GM19397 (cell line): ENCODE data around the gene DNALI1.

Experiments used
- ATAC-seq: cut with Tn5 transposase; IDR thresholded peaks from one replicate; pipeline ENCODE4 v1.9.1; 2021; ENCODE audit warnings: mild to moderate bottlenecking, moderate library complexity; ENCODE audit not compliant: unreplicated experiment

Gene DNALI1

DNA sequence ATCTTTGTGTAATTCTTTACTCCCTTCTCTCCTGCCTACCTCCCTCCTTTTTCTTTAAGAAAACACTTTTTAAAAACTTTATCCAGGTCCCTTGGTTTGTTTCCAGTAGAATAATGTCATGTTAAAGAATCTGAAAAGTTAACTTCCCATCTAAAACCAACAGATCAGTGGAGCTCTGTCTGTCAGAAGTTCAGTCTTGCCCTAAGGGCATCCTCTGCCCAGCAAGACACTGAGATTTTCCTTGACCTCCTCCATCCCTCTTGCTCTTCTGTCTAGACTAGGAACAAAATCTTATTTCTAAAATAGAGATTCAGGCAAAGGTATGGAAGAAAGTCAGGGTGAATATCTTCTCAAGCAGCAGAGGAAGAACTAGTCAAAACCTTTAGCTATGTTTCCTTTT, 44.7 kb downstream of the DNALI1 start:
- no peak for ATAC-seq

DNA sequence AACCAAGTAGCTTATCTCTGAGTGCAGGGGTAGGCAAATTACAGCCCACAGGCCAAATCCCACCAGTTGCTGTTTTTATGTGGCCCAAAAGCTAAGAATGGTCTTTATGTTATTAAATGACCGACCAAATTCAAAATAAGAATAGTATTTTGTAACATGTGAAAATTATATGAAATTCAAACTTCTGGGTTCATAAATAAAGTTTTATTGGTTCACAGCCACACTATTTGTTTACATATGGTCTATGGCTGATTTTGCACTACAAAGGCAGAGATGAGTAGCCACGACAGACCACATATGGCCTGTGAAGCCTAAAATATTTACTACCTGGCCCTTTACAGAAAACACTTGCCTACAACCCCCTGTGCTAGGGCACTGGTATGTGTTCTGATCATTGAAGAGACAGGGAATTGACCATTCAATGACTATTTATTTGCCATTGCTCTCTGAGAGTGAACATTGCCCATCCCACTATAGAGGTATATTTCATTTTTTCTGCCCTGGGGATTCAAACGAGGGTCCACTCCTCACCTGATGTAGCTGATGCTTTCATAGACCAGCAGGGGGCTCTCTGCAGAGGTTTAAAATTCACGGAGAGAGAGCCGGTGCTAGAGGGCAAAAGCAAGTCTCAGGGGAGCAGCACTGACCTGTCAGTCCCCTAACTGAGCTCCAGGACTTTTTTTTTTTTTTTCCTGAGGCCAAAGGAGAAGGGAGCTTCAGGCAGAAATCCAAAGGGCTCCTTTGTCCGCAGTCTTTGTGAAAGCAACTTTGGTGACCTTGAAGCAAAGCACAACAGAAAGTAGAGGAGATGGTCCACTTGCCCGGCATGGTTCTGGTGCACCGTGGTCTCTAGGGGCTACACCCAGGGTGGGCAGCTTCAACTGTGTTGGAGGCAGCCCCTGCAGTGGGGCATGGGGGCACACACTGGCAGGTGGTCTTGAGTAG, 46.3 kb downstream of the DNALI1 start:
- no peak for ATAC-seq

DNA sequence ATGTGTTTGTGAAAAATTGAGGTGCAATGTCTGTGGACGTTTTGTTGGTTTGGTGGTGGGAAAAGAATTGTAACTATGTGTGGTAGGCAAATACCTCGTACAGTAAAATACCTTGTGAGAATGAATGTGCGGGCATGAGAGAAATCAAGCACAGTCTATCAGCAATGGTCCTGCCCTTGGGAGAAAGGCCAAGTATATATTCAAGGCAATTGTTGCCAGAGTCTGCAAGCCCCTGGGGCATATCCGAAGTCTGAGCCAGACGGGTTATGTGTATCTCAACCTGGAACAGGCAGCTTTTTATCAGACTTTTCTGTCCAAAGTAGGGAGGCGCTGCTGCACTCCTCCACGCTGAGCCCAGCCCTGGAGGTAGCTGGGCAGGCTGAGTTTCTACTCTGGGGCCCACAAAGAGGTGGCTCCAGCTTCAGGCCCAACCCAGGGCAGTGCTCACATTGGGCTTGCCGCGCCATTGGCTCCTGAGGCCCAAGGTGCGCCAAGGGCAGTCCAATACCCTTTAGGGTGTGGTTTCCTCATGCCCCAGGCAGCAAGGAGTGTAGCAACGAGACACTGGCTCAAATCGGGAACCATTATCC, 48.4 kb downstream of the DNALI1 start:
- ATAC-seq: no peak

DNA sequence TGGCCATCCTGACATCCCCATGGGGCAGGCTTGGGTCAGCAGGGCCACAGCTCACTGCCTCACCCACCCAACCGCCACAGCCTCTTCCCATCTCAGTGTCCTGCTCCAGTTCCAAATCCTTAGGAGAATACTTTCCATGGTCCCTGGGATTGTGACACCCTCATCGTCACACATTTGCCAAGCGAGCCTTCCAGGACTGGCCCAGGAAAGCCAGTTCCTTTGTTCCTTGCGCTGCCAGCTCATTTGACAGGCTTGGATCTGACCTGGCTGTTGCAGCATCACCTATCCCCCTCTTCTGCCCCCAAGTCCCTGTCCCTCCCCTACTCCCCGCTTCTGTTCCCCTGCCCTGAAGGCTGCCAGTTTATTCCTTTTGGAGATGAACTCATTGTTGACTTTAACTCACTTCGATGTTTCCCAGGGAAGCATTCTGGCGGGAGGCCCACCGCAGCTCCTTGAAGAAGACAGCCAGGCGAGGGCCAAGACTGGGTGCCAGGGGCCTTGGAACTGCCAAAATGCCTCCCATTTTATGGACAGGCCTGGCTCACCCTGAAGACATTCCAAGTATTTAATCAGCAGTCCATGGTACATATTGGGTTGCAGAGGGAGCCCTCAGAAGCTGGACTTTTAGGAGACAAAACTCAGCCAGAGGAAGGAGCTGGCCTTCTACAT, 49.2 kb downstream of the DNALI1 start:
- no peak for ATAC-seq

DNA sequence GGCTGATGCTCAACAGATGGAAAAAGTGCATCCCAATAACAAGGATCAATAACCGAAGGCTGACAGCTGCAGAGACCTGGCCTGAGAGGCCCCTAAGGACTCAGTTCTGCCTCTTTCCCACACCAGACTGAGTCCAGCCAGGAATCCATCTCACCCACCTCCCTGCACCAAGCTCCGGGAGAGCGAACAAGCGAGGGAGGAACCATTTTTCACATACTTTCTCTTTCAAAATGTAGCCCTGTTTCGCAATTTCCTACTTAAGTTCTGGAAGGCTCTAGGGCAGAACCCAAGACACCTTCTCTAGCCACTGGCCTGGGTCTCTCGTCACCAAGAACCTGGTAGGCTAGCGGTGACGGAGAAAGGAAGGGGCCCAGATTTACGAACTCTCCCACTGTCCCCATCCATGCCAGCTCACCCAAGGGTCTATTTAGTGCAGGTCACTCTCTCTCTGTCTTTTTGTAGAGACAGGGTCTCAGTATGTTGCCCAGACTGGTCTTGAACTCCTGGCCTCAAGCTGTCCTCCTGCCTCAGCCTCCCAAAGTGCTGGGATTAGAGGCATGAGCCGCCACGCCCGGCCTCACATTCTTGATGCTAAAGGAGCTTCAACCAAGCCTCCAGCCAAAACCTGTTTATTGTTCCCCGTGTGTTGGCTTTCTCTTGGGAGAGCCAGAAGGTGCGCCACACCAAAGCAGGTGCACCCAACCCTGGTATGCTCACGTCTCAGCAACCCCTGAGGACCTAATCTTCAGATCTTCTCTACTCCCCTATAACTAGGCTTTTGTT, 49.9 kb downstream of the DNALI1 start:
- no peak for ATAC-seq

DNA sequence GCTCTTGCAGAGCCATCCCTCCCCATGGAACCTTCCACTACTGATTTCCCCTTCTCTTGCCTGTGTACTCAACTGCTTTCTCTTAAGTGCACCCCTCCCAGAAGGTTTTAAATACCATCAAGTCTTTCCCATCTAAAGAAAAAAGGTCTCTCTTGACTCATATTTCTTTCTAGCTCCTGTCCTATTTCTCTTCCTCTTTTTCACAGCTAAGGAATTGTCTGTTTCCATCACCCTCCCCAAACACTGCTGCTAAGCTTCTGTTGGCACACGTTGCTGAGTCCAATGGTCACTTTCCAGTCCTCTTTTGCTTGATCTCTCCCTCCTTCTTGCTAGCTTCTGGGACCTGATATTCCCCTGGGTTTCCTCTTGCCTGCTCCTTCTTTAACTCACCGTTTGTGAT, 52.3 kb downstream of the DNALI1 start:
- ATAC-seq: no peak

DNA sequence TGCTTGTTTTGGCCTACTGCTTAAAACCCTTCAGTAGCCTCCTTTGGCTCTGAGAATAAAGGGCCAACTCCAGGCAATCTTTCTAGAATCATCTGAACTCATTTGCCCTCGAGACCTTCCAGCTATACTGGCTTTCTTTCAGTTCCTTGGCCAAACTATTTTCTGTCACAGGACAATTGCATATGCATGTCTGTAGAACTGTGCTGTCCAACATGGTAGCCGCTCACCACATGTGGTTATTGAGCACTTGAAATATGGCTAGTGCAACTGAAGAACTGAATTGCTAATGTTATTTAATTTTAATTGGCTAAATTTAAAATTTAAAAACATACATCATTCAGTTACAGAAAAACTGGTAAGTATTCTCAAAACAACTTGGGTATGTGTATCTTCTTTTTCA, 53.3 kb downstream of the DNALI1 start:
- no peak for ATAC-seq

DNA sequence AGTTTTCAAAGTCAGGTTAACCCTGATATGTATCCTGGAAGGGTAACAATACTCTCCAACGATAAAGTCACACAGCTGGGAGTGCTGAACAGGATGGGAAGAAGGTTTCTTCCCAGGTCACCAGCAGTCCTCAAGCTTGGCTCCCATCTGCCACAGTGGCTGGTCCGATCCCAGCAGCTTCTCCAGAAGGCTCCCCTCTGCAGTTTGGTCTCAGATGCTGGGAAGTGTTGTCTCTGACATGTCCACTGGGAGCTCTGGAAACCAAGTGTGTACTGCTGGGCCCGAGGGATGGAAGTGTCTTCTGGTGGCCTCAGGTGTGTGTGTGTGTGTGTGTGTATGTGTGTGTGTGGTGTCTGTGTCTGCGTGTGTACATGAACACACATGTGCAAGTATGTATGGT, 55.4 kb downstream of the DNALI1 start:
- no peak for ATAC-seq

DNA sequence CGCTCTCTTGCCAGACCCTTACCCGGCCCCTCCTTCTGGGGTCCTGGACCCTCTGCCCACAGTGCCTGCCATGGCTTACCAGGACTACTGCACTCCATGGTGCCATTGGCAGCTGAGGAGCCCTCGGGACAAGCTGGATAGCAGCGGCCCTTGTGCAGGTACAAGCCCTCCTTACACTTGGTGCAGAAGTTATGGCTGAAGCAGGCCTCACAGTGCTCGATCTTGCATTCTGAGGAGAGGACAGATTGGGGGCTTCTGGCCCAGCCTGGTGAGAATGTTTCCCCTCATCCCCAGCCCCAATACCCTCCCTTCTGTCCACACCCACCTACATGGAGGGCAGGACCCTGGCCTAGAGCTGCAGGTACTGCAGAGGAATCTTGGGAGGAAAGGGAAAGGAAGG, 57.4 kb downstream of the DNALI1 start:
- no peak for ATAC-seq

DNA sequence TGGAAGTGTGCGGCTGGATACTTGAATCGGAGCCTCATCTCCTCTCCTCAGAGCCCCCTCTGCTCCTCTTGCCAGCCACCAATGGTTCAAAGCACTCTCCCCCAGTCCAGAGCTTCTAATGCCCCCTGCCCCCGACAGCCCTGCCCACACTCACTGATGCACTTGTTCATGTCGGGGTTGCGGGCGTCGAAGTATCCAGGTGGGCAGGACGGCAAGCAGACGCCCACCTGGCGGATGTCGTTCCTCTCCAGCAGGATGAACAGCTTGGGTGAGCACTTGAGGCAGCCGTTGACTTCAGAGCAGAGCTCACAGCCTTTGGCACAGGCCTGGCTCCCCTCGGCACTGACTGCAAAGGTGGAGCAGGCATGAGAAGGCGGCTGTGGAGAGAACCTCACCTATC, 59.6 kb downstream of the DNALI1 start:
- ATAC-seq: no peak
